GM10266 (cell line): Measurements from ENCODE around the gene RENBP.

ENCODE experiments used
- DNase-seq: peaks from one replicate; pipeline ENCODE4 v3.0.0; 2012; ENCODE audit errors: extremely low spot score
- CTCF ChIP-seq: IDR thresholded peaks from 2 replicates; pipeline ENCODE4 v1.5.1; 2012; ENCODE audit warnings: mild to moderate bottlenecking, low read depth; ENCODE audit not compliant: control insufficient read depth, insufficient read depth; ENCODE audit errors: missing control alignments

RENBP gene

GRCh38 chrX:153944140-153944799 is at the start of gene RENBP:
Gene RENBP (minus strand): TSS chrX:153944643. CDS start chrX:153944610, 33 bp downstream.
- TF ChIP-seq CTCF: no peak
- peak; percentile 45 for DNase-seq

GRCh38 chrX:153993978-153994377 is 49.5 kb upstream of the RENBP start:
- no peak for TF ChIP-seq CTCF
- DNase-seq: no peak

GRCh38 chrX:153993079-153993478 is 48.6 kb upstream of the RENBP start:
- DNase-seq: no peak

GRCh38 chrX:153992180-153992579 is 47.7 kb upstream of the RENBP start:
- DNase-seq: no peak
- TF ChIP-seq CTCF: no peak

More at GRCh38 chrX:153993079-153993478, 48.6 kb upstream of the RENBP start:
- no peak for TF ChIP-seq CTCF

GRCh38 chrX:153991013-153991580 is 46.7 kb upstream of the RENBP start:
- TF ChIP-seq CTCF: no peak
- no peak for DNase-seq

GRCh38 chrX:153989973-153990655 is 45.7 kb upstream of the RENBP start:
- DNase-seq: no peak
- no peak for TF ChIP-seq CTCF

- no peak for TF ChIP-seq CTCF
Measured at GRCh38 chrX:153988493-153988892, 44.0 kb upstream of the RENBP start.

More at GRCh38 chrX:153988493-153988892, 44.0 kb upstream of the RENBP start:
- DNase-seq: no peak
